Gastroesophageal sphincter (tissue), 3 donors: ENCODE measurements around the gene NFIX.

Experiments
- CTCF ChIP-seq, 4 experiments: fragments of 200-600 bp in 2 of 4; fragments of 450-650 bp in 2 of 4; sonication (generic) in 1 of 4; IDR thresholded peaks; one replicate each; pipeline ENCODE4 v1.5.1; 2017 to 2019; ENCODE audit warnings: antibody characterized with exemption in 4 of 4, mild to moderate bottlenecking in 2 of 4, moderate library complexity in 2 of 4
- POLR2A ChIP-seq, 2 donors: fragments of 450-650 bp; IDR thresholded peaks; one replicate each; pipeline ENCODE4 v1.6.1; 2017; ENCODE audit warnings: antibody characterized with exemption in 2 of 2, mild to moderate bottlenecking in 2 of 2, moderate library complexity in 1 of 2

- no peak for TF ChIP-seq POLR2A (IDR thresholded peaks at IDR 0.05)
- no peak for TF ChIP-seq CTCF (IDR thresholded peaks at IDR 0.05)
These were observed 29.1 kb downstream of the NFIX start for GRCh38 chr19:13024126-13024950.
